A673 (cell line): ENCODE data around the gene CACNA1G.

Experiments
- EZH2 ChIP-seq: fragments of 200-600 bp; sonication (generic); IDR thresholded peaks from 2 replicates; pipeline ENCODE4 v1.6.1; 2017; ENCODE audit warnings: borderline replicate concordance, low read depth, mild to moderate bottlenecking, mixed read lengths, antibody characterized with exemption, low read length; ENCODE audit not compliant: poor library complexity, severe bottlenecking
- TF ChIP-seq, protein P1 (sequence below): fragments of 300-800, 200-600 bp; sonication (generic); conservative IDR thresholded peaks from 2 replicates; pipeline ENCODE4 v1.5.1; 2017; ENCODE audit warnings: low read depth, mild to moderate bottlenecking, antibody characterized with exemption, low read length, moderate library complexity, mixed read lengths

DNA sequence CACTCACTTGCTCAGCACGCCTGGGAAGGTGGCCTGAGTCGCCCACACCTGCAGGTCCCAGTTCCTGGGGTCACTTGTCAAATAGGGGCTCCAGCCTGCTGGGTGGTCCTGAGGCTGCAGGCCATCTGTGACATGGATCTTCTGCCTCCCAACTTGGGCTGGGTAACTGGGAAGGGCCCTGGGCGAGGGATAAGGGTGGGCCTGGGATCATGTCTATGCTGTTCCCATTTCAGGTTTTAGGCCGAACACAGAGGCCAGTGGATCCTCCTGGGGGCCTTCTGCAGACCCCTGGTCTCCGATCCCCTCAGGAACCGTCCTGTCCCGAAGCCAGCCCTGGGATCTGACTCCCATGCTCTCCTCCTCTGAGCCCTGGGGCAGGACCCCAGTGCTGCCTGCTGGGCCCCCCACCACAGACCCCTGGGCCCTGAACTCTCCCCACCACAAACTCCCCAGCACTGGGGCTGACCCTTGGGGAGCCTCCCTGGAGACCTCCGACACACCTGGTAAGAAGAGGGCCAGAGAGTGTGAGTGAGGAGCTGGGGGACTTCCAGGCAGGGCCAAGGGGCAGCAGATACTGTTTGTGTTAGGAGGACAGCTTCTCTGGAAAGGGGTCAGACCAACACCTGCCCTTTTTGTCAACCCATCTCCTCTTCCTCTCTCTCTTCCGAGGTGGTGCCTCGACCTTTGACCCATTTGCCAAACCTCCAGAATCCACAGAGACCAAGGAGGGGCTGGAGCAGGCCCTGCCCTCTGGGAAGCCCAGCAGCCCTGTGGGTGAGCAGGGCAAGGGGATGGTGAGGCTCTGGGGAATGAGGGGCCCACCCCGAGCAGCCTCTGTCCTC is 19.7 kb upstream of the CACNA1G start:
- TF ChIP-seq EZH2 = no peak
- TF ChIP-seq, protein P1, sequence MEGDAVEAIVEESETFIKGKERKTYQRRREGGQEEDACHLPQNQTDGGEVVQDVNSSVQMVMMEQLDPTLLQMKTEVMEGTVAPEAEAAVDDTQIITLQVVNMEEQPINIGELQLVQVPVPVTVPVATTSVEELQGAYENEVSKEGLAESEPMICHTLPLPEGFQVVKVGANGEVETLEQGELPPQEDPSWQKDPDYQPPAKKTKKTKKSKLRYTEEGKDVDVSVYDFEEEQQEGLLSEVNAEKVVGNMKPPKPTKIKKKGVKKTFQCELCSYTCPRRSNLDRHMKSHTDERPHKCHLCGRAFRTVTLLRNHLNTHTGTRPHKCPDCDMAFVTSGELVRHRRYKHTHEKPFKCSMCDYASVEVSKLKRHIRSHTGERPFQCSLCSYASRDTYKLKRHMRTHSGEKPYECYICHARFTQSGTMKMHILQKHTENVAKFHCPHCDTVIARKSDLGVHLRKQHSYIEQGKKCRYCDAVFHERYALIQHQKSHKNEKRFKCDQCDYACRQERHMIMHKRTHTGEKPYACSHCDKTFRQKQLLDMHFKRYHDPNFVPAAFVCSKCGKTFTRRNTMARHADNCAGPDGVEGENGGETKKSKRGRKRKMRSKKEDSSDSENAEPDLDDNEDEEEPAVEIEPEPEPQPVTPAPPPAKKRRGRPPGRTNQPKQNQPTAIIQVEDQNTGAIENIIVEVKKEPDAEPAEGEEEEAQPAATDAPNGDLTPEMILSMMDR = no peak
